ENCODE measurements around the gene NUAK2.

Gene NUAK2

DNA sequence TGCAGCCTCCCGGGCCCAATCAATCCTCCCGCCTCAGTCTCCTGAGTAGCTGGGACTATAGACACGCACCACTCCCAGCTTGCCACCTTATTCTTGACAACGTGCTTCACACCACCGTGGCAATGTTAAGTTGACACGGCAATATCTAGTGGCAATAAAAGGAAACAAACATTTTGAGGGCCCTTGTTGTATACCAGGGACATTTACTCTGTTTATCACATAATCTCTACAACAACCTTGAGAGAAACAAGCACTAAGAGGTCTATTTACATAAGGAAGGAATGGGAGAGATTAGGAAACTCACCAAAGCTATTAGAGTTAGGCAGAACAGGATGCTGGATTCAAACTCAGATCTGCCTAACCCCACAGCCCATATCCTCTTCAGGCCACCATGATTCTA, 32.1 kb upstream of the NUAK2 start:
- no peak overlapping the region for H3K4me3 ChIP-seq (ENCODE audit: low read depth, low read length)
- TF ChIP-seq ZNF175 (tag by site-specific recombination; IDR thresholded peaks at IDR 0.05) (no peak), EGR2 (tag by site-specific recombination; IDR thresholded peaks at IDR 0.05; ENCODE audit: low read depth) (no peak), HOXC10 (CRISPR knock-in tag; IDR thresholded peaks at IDR 0.05) (no peak)
- H3K36me3 ChIP-seq (ENCODE audit: control insufficient read depth in 2 of 2, insufficient read depth in 1 of 2, low read length in 2 of 2), result no peaks in the 10 kb centered on the region
- H3K4me1 ChIP-seq (ENCODE audit: control insufficient read depth, insufficient read depth, low read length), result no peaks in the 10 kb centered on the region; the same call in 1 of the 2 replicates
- H3K27ac ChIP-seq (ENCODE audit: extremely low read depth, low read depth, low read length), result no peak overlapping the region
- ChIA-PET POLR2A (interaction anchor here (0.9 to 1.2 kb wide), 3 partner anchors 15 to 132 kb away, joined by 3 to 4 read pairs (median 3); no protein-coding TSS in a partner anchor), CTCF (interaction anchor here (0.7 to 4.2 kb wide), 54 partner anchors 8 to 1109 kb away, joined by 3 to 80 read pairs (median 4); partner anchors contain the start of gene LEMD1)
- no peaks in the 10 kb centered on the region for H3K9me3 ChIP-seq (ENCODE audit: control insufficient read depth, insufficient read depth, low read depth, low read length)

DNA sequence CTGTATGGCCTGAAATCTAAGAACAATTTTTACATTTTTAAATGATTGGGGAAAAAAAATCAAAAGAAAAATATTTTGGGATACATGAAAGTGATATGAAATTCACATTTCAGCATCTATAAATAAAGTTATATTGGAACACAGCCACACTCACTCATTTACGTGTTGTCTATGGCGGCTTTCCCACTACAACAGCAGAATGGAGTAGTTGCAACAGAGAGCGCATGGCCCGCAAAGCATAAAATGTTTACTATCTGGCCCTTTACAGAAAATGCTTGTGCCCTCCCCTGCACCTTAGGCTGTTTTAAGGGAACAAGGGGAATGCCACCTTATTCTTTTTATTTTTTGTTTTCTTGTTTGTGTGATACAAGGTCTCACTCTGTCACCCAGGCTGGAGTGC, 31.6 kb upstream of the NUAK2 start:
- POLR2A ChIA-PET, result interaction anchor here (1.1 kb wide), 1 partner anchor 132 kb away, joined by 3 read pairs; no protein-coding TSS in a partner anchor
- CTCF ChIA-PET, result interaction anchor here (0.7 to 3.4 kb wide), 29 partner anchors 8 to 1109 kb away, joined by 3 to 80 read pairs (median 8); partner anchors contain the start of gene LEMD1
- H3K4me3 ChIP-seq (ENCODE audit: low read depth, low read length), result no peak overlapping the region
- no peak for TF ChIP-seq ZNF23 (tag by site-specific recombination; IDR thresholded peaks at IDR 0.05; ENCODE audit: borderline replicate concordance)
- TF ChIP-seq, protein P1, sequence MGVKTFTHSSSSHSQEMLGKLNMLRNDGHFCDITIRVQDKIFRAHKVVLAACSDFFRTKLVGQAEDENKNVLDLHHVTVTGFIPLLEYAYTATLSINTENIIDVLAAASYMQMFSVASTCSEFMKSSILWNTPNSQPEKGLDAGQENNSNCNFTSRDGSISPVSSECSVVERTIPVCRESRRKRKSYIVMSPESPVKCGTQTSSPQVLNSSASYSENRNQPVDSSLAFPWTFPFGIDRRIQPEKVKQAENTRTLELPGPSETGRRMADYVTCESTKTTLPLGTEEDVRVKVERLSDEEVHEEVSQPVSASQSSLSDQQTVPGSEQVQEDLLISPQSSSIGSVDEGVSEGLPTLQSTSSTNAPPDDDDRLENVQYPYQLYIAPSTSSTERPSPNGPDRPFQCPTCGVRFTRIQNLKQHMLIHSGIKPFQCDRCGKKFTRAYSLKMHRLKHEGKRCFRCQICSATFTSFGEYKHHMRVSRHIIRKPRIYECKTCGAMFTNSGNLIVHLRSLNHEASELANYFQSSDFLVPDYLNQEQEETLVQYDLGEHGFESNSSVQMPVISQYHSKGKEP (tag by site-specific recombination; IDR thresholded peaks at IDR 0.05), result peak; percentile 69
- TF ChIP-seq ZNF423 (tag by site-specific recombination; IDR thresholded peaks at IDR 0.05), result no peak
- H3K9me3 ChIP-seq (ENCODE audit: control insufficient read depth, insufficient read depth, low read depth, low read length), result no peaks in the 10 kb centered on the region
- no peaks in the 10 kb centered on the region; the same call in 1 of the 2 replicates for H3K4me1 ChIP-seq (ENCODE audit: control insufficient read depth, insufficient read depth, low read length)
- H3K36me3 ChIP-seq (ENCODE audit: control insufficient read depth in 2 of 2, insufficient read depth in 1 of 2, low read length in 2 of 2), result no peaks in the 10 kb centered on the region
- H3K27ac ChIP-seq (ENCODE audit: extremely low read depth, low read depth, low read length), result no peak overlapping the region

DNA sequence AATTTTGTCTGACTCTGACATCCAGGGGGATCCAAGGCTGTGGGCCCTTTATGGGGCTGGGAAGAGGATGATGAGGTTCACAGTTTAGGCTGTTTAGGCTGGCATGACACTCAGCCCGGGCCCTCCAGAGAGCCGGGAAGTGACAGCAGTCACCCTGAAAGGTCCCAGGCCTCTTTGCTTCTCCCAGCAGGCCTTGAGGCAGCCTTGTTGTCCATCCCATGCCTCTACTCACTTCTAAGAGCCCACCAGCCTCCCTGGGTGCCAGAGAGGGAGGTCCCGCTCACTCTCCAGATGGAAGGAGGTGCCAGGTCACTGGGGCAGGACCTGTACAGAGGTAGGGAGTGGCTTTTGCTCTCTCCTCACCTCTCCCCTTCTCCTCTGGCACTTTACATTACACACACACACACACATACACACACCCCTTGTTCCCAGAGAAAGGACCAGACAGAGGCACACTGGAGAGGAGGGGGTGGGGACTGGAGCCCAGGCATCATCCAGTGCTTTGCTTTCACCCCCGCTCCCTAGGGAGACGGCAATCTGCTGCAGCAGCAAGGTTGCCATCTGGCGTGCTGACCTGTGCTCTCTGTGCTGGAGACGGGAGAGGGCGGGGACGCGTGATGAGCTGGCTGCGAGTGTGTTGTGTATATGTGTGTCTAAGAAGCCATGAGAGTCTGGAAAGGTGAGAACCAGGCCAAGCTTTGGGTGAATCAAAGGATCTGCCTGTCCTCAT, 30.6 kb upstream of the NUAK2 start:
- H3K4me3 ChIP-seq (ENCODE audit: low read depth, low read length), result no peak overlapping the region
- CTCF ChIA-PET, result interaction anchor here (0.6 to 3.4 kb wide), 9 partner anchors 11 to 556 kb away, joined by 3 to 80 read pairs (median 27); no protein-coding TSS in a partner anchor
- no peaks in the 10 kb centered on the region; the same call in 1 of the 2 replicates for H3K4me1 ChIP-seq (ENCODE audit: control insufficient read depth, insufficient read depth, low read length)
- no peaks in the 10 kb centered on the region for H3K9me3 ChIP-seq (ENCODE audit: control insufficient read depth, insufficient read depth, low read depth, low read length)
- no peaks in the 10 kb centered on the region for H3K36me3 ChIP-seq (ENCODE audit: control insufficient read depth in 2 of 2, insufficient read depth in 1 of 2, low read length in 2 of 2)
- POLR2A ChIA-PET, result no interaction called here
- no peak overlapping the region; the same call in 1 of the 2 replicates for H3K27ac ChIP-seq (ENCODE audit: extremely low read depth, low read depth, low read length)
- TF ChIP-seq ZNF843 (tag by site-specific recombination; IDR thresholded peaks at IDR 0.05) (no peak), ZFHX2 (tag by site-specific recombination; conservative IDR thresholded peaks at IDR 0.05) (peak; percentile 53; the same call in 1 of the 2 replicates), ZSCAN23 (tag by site-specific recombination; IDR thresholded peaks at IDR 0.05) (peak; percentile 25; the same call in 1 of the 2 replicates), SP2 (tag by site-specific recombination; IDR thresholded peaks at IDR 0.05) (peak; percentile 19; the same call in 1 of the 2 replicates), ZNF624 (tag by site-specific recombination; IDR thresholded peaks at IDR 0.05) (no peak), ZBTB17 (tag by site-specific recombination; IDR thresholded peaks at IDR 0.05) (peak; percentile 69), ZNF837 (tag by site-specific recombination; IDR thresholded peaks at IDR 0.05) (no peak), SP7 (tag by site-specific recombination; IDR thresholded peaks at IDR 0.05) (peak; percentile 82)
- TF ChIP-seq, protein P2, sequence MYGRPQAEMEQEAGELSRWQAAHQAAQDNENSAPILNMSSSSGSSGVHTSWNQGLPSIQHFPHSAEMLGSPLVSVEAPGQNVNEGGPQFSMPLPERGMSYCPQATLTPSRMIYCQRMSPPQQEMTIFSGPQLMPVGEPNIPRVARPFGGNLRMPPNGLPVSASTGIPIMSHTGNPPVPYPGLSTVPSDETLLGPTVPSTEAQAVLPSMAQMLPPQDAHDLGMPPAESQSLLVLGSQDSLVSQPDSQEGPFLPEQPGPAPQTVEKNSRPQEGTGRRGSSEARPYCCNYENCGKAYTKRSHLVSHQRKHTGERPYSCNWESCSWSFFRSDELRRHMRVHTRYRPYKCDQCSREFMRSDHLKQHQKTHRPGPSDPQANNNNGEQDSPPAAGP (tag by site-specific recombination; IDR thresholded peaks at IDR 0.05), result peak; percentile 88; the same call in 1 of the 2 replicates
- TF ChIP-seq, protein P3, sequence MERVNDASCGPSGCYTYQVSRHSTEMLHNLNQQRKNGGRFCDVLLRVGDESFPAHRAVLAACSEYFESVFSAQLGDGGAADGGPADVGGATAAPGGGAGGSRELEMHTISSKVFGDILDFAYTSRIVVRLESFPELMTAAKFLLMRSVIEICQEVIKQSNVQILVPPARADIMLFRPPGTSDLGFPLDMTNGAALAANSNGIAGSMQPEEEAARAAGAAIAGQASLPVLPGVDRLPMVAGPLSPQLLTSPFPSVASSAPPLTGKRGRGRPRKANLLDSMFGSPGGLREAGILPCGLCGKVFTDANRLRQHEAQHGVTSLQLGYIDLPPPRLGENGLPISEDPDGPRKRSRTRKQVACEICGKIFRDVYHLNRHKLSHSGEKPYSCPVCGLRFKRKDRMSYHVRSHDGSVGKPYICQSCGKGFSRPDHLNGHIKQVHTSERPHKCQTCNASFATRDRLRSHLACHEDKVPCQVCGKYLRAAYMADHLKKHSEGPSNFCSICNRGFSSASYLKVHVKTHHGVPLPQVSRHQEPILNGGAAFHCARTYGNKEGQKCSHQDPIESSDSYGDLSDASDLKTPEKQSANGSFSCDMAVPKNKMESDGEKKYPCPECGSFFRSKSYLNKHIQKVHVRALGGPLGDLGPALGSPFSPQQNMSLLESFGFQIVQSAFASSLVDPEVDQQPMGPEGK (tag by site-specific recombination; IDR thresholded peaks at IDR 0.05), result peak; percentile 81
- TF ChIP-seq, protein P4, sequence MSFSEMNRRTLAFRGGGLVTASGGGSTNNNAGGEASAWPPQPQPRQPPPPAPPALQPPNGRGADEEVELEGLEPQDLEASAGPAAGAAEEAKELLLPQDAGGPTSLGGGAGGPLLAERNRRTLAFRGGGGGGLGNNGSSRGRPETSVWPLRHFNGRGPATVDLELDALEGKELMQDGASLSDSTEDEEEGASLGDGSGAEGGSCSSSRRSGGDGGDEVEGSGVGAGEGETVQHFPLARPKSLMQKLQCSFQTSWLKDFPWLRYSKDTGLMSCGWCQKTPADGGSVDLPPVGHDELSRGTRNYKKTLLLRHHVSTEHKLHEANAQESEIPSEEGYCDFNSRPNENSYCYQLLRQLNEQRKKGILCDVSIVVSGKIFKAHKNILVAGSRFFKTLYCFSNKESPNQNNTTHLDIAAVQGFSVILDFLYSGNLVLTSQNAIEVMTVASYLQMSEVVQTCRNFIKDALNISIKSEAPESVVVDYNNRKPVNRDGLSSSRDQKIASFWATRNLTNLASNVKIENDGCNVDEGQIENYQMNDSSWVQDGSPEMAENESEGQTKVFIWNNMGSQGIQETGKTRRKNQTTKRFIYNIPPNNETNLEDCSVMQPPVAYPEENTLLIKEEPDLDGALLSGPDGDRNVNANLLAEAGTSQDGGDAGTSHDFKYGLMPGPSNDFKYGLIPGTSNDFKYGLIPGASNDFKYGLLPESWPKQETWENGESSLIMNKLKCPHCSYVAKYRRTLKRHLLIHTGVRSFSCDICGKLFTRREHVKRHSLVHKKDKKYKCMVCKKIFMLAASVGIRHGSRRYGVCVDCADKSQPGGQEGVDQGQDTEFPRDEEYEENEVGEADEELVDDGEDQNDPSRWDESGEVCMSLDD (tag by site-specific recombination; IDR thresholded peaks at IDR 0.05), result 0 out of 2 replicates have a peak, but pooled peaks have one; percentile 35
- TF ChIP-seq, protein P1 (tag by site-specific recombination; IDR thresholded peaks at IDR 0.05), result peak; percentile 95
- TF ChIP-seq, protein P5, sequence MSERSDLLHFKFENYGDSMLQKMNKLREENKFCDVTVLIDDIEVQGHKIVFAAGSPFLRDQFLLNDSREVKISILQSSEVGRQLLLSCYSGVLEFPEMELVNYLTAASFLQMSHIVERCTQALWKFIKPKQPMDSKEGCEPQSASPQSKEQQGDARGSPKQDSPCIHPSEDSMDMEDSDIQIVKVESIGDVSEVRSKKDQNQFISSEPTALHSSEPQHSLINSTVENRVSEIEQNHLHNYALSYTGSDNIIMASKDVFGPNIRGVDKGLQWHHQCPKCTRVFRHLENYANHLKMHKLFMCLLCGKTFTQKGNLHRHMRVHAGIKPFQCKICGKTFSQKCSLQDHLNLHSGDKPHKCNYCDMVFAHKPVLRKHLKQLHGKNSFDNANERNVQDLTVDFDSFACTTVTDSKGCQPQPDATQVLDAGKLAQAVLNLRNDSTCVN (tag by site-specific recombination; optimal IDR thresholded peaks at IDR 0.05), result peak; percentile 25
